GM19035 (cell line): Measurements from ENCODE around the gene RIC3.
A peak's percentile ranks its signal among the peaks of the same experiment; 100 is the strongest.
"Not testable (repeated sequence)": the region's sequence is repeated elsewhere in the genome, so short reads cannot be mapped to it uniquely, and the experiment has no call there.

Experiments used
- ATAC-seq: cut with Tn5 transposase; IDR thresholded peaks from one replicate; pipeline ENCODE4 v1.9.1; 2021; ENCODE audit not compliant: unreplicated experiment

RIC3 gene

DNA sequence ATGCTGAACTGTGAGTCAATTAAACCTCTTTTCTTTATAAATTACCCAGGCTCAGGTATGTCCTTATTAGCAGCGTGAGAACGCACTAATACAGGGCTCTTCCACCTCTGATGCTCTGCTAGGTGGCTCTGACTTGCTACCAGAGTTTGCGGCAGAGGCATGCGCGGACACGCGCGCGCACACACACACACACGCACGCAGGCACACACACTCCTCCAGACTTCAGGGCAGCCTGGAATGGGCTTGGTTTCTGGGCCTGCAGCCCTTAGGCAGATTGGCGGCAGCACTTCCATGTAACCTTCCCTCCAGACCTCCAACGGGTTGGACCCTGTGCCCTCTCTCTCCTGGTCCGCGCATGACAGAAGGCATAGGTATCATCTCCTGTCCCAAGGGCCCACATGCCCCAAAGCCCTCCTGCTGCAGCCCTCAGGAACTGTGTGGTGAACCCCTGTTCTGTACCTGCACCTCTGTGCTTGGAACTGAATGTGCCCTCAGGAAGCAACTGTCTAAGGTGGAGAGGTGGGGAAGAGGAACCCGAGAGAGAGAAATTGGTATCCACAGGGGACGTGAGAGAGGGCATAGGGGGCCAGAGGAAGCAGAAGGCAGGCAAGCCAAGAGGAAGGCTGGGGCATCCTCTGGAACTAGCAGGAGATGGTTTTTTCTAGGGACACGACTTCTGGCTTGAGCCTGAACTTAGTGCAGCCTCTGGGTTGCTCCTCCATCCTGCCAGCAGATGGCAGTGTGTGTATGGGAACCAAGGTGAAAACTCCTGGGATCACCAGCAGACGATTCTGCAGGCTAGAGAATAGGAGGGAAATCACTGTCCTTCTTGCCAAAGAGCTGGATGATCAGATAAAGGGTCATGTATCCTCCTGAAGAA is 23.4 kb upstream of the RIC3 start:
- ATAC-seq = peak; percentile 65

DNA sequence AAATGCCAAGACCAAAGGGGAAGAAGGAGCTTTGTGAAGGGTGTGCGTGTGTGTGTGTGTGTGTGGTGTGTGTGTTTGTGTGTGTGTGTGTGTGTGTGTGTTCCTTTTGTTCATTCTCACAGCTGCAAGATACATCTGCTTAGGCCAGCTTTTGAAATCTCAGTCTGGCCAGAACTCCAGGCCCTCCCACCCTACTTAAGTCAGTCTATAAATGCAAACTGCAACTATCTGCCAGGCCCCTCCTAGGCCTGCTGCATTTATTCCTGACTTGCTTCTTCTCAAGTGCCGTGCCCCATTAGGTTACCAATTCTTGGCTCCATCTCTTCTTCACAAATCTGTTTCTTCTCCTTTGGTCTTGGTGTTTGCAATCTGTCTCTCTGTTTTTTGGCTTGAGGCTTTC is 21.6 kb upstream of the RIC3 start:
- no peak for ATAC-seq

DNA sequence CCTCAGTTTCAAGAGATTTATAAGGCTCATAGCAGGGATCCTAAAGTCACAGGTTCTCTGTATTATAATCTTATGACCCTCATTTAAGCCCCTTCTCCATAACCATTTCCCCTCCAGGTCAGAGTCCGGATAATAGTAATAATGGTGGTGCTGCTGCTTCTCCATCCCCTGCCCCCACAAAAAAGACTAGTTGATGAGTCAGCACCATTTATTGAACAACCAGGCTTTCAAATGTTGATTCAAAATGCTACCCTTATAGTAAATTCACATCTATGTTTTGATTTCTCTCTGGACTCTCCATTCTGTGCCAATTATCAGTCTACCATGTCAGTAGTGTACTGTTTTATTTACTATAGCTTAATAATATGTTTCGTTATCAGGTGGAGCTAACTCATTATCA is 17.6 kb upstream of the RIC3 start:
- ATAC-seq = no peak

DNA sequence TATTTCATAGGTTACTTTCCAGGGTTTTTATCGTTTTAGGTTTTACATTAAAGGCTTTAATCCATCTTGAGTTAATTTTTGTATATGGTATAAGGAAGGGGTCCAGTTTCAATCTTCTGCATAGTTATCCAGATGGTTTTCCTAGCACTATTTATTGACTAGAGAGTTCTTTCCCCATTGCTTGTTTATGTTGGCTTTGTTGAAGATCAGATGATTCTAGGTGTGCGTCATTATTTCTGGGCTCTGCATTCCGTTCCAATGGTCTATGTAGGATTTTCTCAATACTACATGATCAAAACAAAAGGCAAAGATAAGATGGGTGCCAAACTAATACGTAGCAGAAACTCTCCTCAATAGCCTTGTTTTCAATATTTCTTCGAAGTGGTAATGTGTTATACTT is 14.3 kb upstream of the RIC3 start:
- ATAC-seq = no peak

DNA sequence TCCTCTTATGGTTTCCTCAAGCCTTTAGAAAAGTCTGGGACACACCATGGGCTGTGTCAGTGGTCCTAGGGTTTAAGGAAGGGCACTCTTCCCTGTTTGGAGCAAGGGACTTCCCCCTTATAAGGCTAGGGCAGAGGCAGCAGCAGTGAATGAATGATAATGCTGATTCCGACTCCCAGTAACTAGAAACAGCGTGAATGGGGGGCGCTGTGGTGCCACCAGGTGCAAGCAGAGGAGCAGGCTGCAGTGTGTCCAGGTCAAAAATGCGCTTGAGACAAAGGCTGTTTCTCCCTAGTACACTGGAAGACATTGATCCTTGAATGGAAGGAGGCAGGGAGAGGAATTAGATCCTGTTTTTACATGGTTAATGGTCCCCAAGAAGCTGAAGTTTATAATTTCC is 11.6 kb upstream of the RIC3 start:
- no peak for ATAC-seq

DNA sequence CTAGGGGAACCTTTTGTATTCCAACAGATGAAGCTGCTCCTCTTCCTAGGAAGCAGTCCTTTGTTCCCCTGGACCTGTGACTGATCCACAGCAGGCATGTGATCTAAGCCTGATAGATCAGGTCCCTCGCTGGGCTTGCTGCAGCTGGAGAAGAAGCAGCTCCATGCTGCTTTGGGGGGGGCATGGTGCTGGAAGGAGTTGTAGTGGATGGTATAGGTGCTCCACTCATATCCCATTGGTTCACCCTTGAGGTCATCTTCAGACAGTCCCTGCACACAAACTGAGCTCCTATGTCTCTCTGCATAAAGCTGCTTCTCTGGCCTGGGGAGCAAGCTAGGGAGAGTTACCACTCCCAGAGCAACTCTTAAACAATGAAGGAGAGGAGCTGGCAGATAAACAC is 9.5 kb upstream of the RIC3 start:
- no peak for ATAC-seq

DNA sequence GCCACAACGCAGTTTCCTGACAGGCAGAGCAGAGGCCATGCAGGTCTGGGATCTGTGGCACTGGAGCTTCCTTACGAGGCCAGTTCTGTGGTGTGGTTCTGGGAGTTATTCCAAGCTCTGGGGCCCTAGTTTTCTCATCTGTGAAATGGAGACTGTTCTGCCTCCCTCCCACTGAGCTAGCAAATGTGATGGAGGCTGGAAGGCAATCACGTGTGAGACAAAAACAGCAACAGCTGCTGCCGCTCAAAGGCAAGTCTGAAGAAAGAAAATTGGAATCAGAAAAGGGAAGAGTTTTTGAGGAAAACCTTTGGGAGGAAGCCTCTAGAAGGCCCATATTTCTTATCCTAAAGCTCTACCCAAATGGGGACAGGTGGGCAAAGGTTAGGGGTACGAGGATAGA is 8.3 kb upstream of the RIC3 start:
- ATAC-seq = no peak

DNA sequence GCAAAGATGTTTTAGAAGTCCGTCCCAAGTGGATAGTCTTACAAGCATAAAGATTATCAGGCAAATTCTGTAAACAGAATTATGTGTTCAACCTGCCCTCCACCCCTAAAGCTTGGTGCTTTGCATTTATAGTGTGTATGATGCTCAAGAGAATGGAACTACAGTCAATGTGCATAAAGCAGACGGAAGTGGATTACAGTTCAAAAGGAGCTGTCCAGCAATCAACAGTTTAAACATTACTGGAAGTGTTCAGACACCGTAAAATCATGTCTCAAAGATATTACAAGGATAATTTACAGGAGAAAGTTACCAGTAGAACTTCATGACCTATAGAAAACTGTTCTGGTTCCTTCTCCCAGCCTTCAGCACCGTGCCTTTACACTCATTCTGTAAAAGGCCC is 1.0 kb downstream of the RIC3 start:
- no peak for ATAC-seq

DNA sequence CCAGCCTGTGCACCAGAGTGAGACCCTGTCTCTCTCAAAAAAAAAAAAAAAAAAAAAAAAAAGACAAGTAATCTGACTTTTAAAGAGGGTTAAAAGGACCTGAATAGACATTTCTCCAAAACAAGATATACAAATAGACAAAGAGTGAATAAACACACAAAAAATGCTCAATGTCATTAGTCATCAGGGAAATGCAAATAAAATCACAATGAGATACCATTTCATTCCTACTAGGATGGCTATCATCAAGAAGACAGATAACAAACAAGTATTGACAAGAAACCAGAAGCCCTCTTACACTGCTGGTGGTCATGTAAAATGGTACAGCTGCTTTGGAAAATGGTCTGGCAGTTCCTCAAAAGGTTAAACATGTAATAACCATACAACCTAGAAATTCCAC is 4.1 kb downstream of the RIC3 start:
- no peak for ATAC-seq

DNA sequence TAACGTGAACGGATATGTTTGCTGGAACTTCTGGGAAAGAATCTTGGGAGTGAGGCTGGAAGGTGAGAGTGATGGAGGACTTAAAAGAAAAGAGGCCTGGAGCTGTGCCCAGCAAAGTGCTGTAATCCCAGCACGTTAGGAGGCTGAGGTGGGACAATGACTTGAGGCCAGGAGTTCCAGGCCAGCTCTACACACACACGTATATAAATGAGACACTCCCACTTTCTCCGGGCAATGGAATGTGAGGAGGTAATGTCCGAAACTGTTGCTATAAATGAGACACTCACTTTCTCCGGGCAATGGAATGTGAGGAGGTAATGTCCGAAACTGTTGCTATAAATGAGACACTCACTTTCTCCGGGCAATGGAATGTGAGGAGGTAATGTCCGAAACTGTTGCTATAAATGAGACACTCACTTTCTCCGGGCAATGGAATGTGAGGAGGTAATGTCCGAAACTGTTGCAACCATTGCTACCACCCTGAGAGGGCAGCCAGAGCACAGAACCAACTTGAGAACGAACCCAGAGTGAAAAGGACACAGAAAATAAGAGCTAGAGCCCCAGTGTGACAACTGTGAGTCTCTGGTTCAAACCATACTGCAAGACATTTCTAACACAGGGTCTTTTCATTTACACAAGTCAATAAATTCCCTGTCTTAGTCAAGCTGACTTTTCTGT is 7.1 kb downstream of the RIC3 start:
- not testable (repeated sequence) for ATAC-seq

DNA sequence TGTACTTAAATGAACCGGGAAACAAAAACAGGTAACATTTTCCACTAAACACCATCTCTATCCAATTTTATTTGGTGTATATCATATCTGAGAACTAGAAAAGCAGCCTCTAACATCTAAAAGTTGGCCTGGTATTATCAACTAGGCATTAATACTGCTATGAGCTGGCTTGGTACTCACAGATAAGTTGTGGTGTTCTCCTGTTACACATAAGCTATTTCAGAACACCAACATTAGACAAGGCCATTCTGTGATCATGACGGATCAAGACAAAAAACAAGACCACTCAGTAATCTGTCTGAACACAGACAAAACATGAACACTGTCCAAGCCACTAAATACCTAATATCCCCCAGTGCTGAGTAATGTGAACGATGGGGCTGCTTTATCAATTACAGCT is 11.9 kb downstream of the RIC3 start:
- ATAC-seq = no peak

DNA sequence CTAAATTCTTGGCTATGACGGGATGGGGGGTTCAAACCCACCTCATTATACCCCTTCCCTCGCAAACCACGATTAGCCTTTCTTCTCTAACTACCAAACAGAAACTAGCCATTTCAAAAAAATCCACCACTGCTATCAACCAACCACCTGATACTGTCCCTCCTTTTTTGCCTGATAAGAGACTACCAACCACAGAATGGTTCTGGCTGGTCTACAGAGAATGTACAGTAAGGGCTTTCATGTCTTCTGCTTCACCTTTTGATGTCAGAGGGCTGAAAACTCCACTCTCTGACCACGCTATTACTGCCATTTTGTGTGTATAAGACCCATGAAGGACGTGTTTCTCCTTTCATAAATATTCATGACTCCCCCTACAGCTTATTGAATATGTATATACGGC is 19.1 kb downstream of the RIC3 start:
- no peak for ATAC-seq

DNA sequence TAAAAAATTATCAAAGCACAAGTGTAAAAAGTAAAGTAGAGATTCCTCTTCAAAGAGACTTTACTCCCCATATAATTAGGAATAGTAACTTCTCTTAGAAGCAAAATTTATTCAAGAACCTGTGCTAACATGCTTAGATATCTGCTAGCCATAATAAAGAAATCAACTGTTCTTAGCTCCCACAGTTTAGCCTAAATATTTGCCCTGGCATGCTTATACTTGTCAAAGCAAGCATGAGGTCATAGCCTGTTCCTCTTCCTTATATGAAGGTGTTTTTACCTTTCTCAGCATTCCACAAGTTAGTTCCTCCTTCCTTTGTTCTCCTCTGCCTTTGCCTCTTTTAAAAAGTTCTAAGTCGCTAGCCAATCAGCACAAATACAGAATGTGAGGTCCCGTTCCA is 30.3 kb downstream of the RIC3 start:
- ATAC-seq = no peak

DNA sequence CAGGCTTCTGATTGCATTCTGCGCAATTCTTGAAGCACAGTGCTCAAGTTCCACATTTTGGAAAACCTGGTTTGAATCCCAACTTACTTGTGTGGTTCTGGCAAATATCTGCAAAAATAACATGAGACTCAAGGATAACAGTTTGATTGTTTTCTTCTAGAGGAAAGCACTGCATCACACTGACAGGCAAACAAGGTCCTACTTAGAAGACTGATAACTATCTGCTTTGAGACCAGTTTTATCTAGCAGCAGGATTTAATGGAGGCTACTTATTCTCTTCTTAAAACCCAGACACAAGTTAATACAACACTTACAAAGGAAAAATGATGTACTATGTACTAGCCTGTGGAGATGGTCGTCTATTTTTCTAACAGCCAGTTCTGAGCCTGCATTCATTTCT is 41.4 kb downstream of the RIC3 start:
- ATAC-seq = no peak

DNA sequence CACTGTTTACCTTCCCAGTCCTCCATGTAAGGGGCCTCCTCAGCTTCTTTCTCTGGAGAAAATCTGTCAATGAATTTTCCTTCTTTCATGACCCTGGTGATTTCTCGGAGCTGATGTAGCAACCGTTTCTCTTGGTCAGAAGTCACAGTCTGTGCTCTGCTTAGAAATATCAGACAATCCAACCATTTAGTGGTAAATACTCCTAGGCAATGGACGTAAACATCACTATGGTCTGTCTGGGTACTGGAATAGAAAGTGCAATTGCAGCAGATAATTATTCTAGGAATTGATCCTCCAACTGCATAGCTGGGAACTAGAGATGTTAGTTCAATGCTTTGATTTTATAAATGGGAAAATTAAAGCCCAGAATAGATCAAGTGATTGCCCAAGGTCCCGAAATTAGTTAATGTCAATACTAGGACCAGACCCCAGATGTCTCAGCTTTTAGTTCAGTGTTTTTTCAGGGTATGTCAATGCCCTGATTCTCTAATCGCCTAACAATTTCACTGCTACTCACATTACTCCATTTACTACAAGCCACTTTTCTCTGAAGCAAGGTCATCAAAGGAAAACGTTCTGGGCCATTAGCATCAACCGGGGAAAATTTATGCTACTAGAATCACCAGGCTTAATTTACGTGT is 42.1 kb downstream of the RIC3 start:
- ATAC-seq = no peak

DNA sequence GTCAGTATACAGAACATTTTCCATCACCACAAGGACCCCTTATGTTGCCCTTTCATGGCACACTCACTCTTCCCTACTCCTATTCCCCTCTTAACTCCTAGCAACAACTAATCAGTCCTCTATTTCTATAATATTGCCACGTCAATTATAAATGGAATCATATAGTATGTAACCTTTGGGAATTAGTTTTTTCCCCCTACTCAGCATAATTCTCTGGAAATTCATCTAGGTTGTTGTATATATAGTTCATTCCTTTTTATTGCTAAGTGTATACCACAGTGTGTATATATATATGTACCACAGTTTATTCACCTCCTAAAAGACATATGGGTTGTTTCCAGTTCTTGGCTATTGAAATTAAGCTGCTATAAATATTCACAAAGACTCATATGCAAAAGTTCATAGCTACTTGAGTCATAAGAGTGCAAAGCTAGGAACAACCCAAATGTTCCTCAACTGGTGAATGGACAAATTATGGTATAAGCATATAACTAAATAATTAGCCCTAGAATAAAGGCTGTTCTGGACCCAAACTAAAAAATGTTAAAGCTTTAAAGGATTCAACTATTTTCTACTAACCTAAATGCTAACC is 46.6 kb downstream of the RIC3 start:
- no peak for ATAC-seq

DNA sequence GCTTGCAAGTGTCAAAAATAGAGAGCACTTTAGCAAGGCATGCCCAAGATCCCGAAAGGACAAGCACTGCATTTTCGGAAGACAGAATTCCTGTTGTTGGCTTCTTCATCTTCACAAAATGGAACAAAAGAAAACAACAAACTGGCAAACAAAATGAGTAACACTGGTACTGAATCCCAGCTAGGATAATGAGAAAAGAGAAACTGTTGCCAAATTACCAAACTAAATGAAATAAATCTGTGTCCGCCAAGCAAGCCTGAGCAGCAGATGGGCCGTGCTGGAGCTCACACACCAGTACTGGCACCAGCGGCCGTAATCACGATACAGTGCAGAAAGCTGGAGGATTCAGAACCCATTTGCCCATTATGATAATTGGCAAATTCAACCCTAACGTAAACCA is 57.2 kb downstream of the RIC3 start:
- ATAC-seq = no peak

DNA sequence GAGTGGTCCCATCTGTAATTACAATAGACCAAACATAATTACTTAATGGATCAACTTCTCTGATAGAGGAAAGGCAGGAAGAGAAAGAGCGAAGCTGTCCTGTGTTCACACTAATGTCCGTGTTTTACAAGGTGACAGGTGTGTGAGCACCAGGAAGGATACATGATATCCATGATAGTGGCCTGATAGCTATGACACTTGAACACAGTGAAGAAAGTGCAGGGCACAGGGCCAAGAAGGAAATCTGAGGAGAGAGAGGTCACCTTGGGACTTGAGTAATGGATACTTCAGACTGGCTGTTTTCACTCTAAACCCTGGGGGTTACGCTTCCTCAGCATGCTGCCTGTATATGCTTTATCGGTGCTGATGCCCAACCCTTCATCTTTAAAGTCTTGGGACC is 58.4 kb downstream of the RIC3 start:
- no peak for ATAC-seq

DNA sequence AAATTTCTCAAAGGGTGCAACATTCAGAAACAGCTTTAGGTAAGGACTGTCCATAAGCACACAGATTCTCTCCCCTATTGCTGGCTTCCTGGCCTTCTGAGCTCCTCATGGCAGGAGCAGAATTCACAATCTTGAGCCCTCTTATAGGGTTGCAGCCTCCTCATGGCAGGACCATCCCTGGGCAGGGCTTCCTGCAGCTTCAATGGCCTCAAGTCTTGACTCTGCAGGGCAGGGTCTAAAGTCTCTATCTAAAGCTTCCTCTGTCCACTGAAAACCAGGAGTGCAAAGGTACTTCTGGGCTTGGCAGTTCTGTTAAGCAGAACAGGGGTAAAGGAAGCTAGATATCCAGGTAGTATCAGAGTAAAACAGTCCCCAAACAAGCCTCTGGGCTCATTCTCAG is 59.1 kb downstream of the RIC3 start:
- no peak for ATAC-seq

DNA sequence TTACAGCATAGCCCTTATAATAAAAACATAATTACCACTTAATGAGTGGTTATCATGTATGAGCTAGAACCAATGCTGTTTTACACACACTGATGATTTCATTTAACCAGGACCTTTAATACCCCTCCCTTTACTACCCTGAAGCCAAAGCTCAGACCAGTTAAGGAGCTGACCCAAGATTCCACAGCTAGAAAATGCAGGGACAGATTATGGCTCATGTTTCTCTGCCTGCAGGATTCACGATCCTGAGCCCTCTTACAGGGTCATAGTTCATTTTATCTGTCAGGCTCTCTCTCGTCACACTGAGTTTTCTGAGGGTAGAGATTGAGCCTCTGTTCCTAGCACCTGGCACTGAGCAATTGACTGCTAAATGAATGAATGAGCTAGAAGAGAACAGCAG is 60.4 kb downstream of the RIC3 start:
- ATAC-seq = no peak

DNA sequence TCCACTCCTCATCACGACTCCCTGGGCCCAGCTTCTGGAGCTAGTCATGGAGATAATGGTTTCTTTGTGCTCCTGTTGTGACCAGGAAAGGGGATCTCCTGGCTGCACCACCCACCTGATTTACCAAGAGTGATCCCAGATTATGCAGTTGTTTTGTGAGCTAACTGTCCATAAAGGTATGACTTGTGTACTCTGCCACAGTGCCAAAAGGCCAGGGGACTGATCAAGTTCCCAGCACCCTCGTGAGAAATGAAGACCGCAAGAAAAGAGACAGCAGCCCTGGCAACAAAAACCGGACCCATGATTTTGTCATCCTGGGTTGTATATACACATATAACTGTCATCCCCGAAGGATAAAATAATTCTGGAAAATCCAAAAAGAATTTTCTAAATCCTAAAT is 61.2 kb downstream of the RIC3 start:
- no peak for ATAC-seq

DNA sequence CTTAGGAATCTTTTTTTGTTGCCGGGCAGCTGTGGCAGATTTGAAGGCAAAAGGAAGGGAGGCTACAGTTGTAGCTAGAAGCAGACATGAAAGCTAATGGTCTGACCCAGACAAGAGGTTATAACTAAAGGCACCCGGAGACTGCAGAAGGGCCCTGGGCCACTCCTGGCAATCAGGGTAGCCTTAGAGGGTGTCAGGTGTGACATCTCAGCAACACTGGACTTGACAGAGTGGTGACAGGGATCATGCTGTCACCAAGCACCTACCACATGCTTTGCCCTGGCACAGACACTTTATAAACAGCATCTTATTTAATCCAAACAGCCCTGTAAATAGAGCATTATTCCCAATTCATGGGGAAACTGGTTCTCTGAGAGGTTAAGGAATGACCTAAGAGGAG is 62.1 kb downstream of the RIC3 start:
- no peak for ATAC-seq
